ENCODE results near the gene ZNF789. TPM values are rescaled to one million over a fixed set of nuclear protein-coding genes. Genes with fewer than 3 reads are reported as not detected.

The ZNF789 gene
- 3.6 and 4.2 TPM in 2 replicates for total RNA-seq

GRCh38 chr7:99472561-99473314, at the start of gene ZNF789:
ZNF789 (plus strand) TSS chr7:99472890; CDS start chr7:99476457, 3,567 bp downstream.

DNA sequence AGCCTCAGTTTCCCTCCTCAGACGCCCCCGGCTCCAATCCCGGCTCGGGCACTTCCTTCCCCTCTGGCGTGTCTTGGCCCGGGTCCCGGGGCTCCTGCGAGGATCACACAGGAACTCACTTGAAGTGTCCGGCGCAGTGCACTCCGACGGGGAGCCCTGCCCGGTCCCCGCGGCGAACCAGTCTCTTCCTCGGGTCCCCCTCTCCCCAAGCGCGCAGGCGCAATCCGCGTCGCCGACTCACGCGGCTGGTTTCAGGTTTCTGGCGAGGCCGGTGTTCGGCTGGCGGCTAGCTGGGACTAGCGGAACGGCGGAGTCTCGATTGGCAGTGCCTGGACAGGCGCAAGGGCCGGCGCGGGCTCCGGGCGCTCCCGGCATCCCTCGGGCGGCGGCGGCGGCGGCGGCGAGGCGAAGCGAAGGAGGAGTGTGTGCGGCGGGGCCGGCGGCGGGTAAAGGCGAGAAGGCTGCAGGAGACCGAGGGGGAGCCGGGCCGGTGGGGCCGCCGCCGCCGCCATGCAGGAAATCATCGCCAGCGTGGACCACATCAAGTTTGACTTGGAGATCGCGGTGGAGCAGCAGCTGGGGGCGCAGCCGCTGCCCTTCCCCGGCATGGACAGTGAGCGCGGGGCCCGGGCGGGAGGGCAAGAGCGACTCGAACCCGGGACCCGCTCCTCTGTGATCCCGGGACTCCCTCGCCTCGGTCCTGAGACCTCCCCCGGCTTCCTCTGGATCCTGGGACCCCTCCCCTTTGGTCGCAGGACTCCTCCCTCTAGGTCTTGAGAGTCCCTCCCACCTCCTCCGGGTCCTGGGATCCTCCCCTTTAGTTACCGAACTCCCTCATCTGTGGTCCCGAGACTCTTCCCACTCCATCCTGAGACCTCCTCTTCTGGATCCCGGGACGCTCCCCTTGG, 33.9 kb upstream of the ZNF789 start, which contains the start of the genes CPSF4 and PTCD1:
Gene CPSF4 (plus strand): TSS at position 371 of the 908 bp plus-strand sequence. CDS start 140 bp downstream, at position 511.
Gene PTCD1 (minus strand): TSS at position 226 of the 908 bp plus-strand sequence. CDS start 3,556 bp downstream, outside the sequence.

GRCh38 chr7:99499721-99500636, 27.3 kb downstream of the ZNF789 start, which contains the start of gene ZNF394:
ZNF394 (minus strand) TSS chr7:99500281; CDS start chr7:99500093, 188 bp downstream.

DNA sequence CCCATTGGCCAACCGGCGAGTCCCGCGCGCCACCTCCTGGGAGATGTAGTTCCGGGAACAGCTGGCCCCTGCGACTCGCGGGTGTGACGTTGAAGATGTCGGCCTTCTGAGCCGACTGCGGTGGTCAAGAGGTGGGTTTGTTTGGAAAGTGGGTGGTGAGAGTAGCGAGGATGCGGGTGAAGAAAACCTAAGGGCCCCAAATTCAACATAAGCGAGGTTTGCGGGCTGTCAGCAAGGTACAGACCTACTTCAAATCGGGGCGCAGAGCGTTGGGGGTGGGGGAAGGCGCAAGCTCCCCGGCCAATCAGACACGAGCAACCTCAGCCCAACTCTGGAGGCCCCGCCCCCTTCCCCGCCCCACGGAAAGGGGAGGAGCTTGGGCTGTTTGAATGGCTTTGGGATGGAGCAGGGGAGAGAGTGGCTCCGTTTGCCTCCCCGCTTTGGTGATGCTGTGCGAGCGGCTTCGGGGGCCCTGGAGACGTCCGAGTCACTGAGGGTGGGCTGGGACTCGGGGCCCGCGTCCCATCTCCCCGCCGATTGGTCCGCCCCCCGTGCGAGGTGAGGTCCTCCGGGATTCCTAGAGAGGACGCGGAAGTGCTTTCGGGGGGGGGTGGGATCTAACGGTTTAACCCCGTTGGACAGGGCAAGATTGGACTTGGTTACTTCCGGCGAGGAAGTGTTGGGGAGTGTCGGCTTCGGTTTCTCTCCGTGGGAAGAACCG, 32.1 kb downstream of the ZNF789 start, which contains the start of gene ZKSCAN5:
Gene ZKSCAN5 (plus strand): TSS at position 60 of the 721 bp plus-strand sequence. CDS start 1,383 bp downstream, outside the sequence.

Other genes with a start within 250 kb of the ZNF789 start
- not detected in 2 replicates for gene MYH16, start 200.1 kb upstream of the ZNF789 start, total RNA-seq
- gene ARPC1A, start 147.0 kb upstream of the ZNF789 start, total RNA-seq: 198 and 257 TPM in 2 replicates
- gene ARPC1B, start 98.2 kb upstream of the ZNF789 start, total RNA-seq: 359 and 812 TPM in 2 replicates
- gene PDAP1, start 64.3 kb upstream of the ZNF789 start, total RNA-seq: 22.6 and 26.3 TPM in 2 replicates
- 61.6 and 70.4 TPM in 2 replicates for gene BUD31, start 63.9 kb upstream of the ZNF789 start, total RNA-seq
- 6.8 and 7.8 TPM in 2 replicates for gene PTCD1, start 34.1 kb upstream of the ZNF789 start, total RNA-seq
- 24.5 and 31.0 TPM in 2 replicates for gene CPSF4, start 33.9 kb upstream of the ZNF789 start, total RNA-seq
- 122 and 167 TPM in 2 replicates for gene ATP5MF, start 6.7 kb upstream of the ZNF789 start, total RNA-seq
- gene ZNF394, start 27.4 kb downstream of the ZNF789 start, total RNA-seq: 15.5 and 19.4 TPM in 2 replicates
- gene ZKSCAN5, start 31.8 kb downstream of the ZNF789 start, total RNA-seq: 8.1 and 10.5 TPM in 2 replicates
- gene FAM200A, start 79.2 kb downstream of the ZNF789 start, total RNA-seq: 5.5 and 7.3 TPM in 2 replicates
- 52.6 and 62.3 TPM in 2 replicates for gene ZNF655, start 85.8 kb downstream of the ZNF789 start, total RNA-seq
- gene TMEM225B, start 125.4 kb downstream of the ZNF789 start, total RNA-seq: 0.52 and 1.1 TPM in 2 replicates
- gene ZSCAN25, start 144.1 kb downstream of the ZNF789 start, total RNA-seq: 11.8 and 12.9 TPM in 2 replicates
- gene CYP3A5, start 207.1 kb downstream of the ZNF789 start, total RNA-seq: not detected in 2 replicates